Liver (tissue), 9 donors: ENCODE measurements around the gene OCSTAMP. TPM values are rescaled to one million over a fixed set of nuclear protein-coding genes. Genes with fewer than 3 reads are reported as not detected.

Experiments
- DNase-seq: peaks from one replicate; pipeline ENCODE4 v3.0.0-alpha.2; 2017; ENCODE audit warnings: low spot score
- H3K27ac ChIP-seq, 2 donors: one replicate each; pipeline ENCODE4 v1.7.0; 2013; ENCODE audit warnings: inconsistent platforms in 2 of 2, low read length in 2 of 2, control low read depth in 1 of 2, low read depth in 1 of 2, mild to moderate bottlenecking in 1 of 2
- H3K27me3 ChIP-seq, 4 donors: one replicate each; pipeline versions ENCODE4 v1.6.1 to v1.7.0; 2013; ENCODE audit warnings: low read length in 3 of 4, inconsistent platforms in 1 of 4, mild to moderate bottlenecking in 1 of 4, moderate library complexity in 1 of 4; ENCODE audit not compliant: control insufficient read depth in 4 of 4, insufficient read depth in 4 of 4
- H3K36me3 ChIP-seq, 4 donors: one replicate each; pipeline versions ENCODE4 v1.6.1 to v1.7.0; 2013; ENCODE audit warnings: low read length in 3 of 4, mild to moderate bottlenecking in 3 of 4, low read depth in 1 of 4, moderate library complexity in 1 of 4; ENCODE audit not compliant: control insufficient read depth in 4 of 4, insufficient read depth in 3 of 4
- H3K4me1 ChIP-seq, 4 donors: one replicate each; pipeline versions ENCODE4 v1.6.1 to v1.7.0; 2013; ENCODE audit warnings: low read length in 3 of 4, mild to moderate bottlenecking in 3 of 4, moderate library complexity in 1 of 4; ENCODE audit not compliant: control insufficient read depth in 4 of 4, insufficient read depth in 4 of 4
- H3K4me3 ChIP-seq, 3 donors: one replicate each; pipeline versions ENCODE4 v1.6.1 to v1.7.0; 2013; ENCODE audit warnings: low read length in 3 of 3, control low read depth in 1 of 3, low read depth in 1 of 3, mild to moderate bottlenecking in 1 of 3
- H3K9ac ChIP-seq, 2 donors: one replicate each; pipeline ENCODE4 v1.7.0; 2013; ENCODE audit warnings: low read length in 2 of 2, mild to moderate bottlenecking in 2 of 2, moderate library complexity in 2 of 2, control low read depth in 1 of 2, low read depth in 1 of 2
- H3K9me3 ChIP-seq, 4 donors: one replicate each; pipeline versions ENCODE4 v1.6.1 to v1.7.0; 2013; ENCODE audit warnings: low read length in 3 of 4; ENCODE audit not compliant: control insufficient read depth in 4 of 4
- ATF3 ChIP-seq: IDR thresholded peaks from 2 replicates; pipeline ENCODE4 v1.6.1; 2016; ENCODE audit warnings: antibody characterized with exemption
- CTCF ChIP-seq: fragments of 150-350 bp; IDR thresholded peaks from 2 replicates; pipeline ENCODE4 v1.5.1; 2017; ENCODE audit warnings: improper control_type of control experiment, low read depth, low read length; ENCODE audit not compliant: missing input control
- FOXA1 ChIP-seq: IDR thresholded peaks from 2 replicates; pipeline ENCODE4 v1.6.1; 2016; ENCODE audit warnings: antibody characterized with exemption
- FOXA2 ChIP-seq: IDR thresholded peaks from 2 replicates; pipeline ENCODE4 v1.6.1; 2016; ENCODE audit warnings: antibody characterized with exemption
- GABPA ChIP-seq, 2 donors: IDR thresholded peaks in 1 of 2; conservative IDR thresholded peaks in 1 of 2; 2 replicates each; pipeline ENCODE4 v1.6.1; 2016; ENCODE audit warnings: antibody characterized with exemption in 2 of 2, mild to moderate bottlenecking in 1 of 2, moderate library complexity in 1 of 2
- HNF4A ChIP-seq, 2 donors: conservative IDR thresholded peaks; 2 replicates each; pipeline ENCODE4 v1.6.1; 2016; ENCODE audit warnings: antibody characterized with exemption in 2 of 2, mild to moderate bottlenecking in 2 of 2
- HNF4G ChIP-seq: IDR thresholded peaks from 2 replicates; pipeline ENCODE4 v1.6.1; 2016; ENCODE audit warnings: antibody characterized with exemption
- JUND ChIP-seq, 2 donors: IDR thresholded peaks; 2 replicates each; pipeline ENCODE4 v1.6.1; 2016; ENCODE audit warnings: antibody characterized with exemption in 2 of 2
- NR2F2 ChIP-seq: IDR thresholded peaks from 2 replicates; pipeline ENCODE4 v1.6.1; 2016; ENCODE audit warnings: antibody characterized with exemption
- RXRA ChIP-seq, 2 donors: IDR thresholded peaks; 2 replicates each; pipeline ENCODE4 v1.6.1; 2017 to 2018; ENCODE audit warnings: antibody characterized with exemption in 2 of 2, mild to moderate bottlenecking in 1 of 2
- SP1 ChIP-seq: IDR thresholded peaks from 2 replicates; pipeline ENCODE4 v1.6.1; 2018; ENCODE audit warnings: antibody characterized with exemption, mild to moderate bottlenecking
- TAF1 ChIP-seq: conservative IDR thresholded peaks from 2 replicates; pipeline ENCODE4 v1.6.1; 2016; ENCODE audit warnings: antibody characterized with exemption, mild to moderate bottlenecking
- YY1 ChIP-seq: IDR thresholded peaks from 2 replicates; pipeline ENCODE4 v1.6.1; 2016; ENCODE audit warnings: antibody characterized with exemption, mild to moderate bottlenecking
- ZBTB33 ChIP-seq: IDR thresholded peaks from 2 replicates; pipeline ENCODE4 v1.6.1; 2016; ENCODE audit warnings: antibody characterized with exemption
- WGBS: extraction: QIAGEN DNeasy Blood & Tissue Kit; methylation state at CpG from one replicate; pipeline ENCODE4 v1.1.7; 2013; 5-methylcytosine and 5-hydroxymethylcytosine counted together
- polyA plus RNA-seq, 2 donors: library from polyadenylated mRNA; stranded (reverse) in 1 of 2; unstranded in 1 of 2; fragments of 200-250 nt in 1 of 2; fragments of >200 nt in 1 of 2; fragmentation: Nextera tagmentation in 1 of 2; extraction: Ambion mirVana in 1 of 2; gene quantifications; one replicate each; pipeline versions ENCODE4 v1.2.1 to v1.2.3, GENCODE V29; 2013 to 2015
- total RNA-seq, 2 donors: library from RNA; depleted of rRNA; stranded (reverse); fragments of >200 nt; gene quantifications; one replicate each; pipeline ENCODE4 v1.2.3, GENCODE V29; 2014
- TF ChIP-seq, protein P1 (sequence below): IDR thresholded peaks from 2 replicates; pipeline ENCODE4 v1.6.1; 2016; ENCODE audit warnings: antibody characterized with exemption
- donor health status: healthy.
- donor health status: healthy.
- donor health status: healthy.
- donor health status: healthy.
- donor health status: healthy.

The OCSTAMP gene
- total and polyA plus RNA-seq, 4 donors: not detected

DNA sequence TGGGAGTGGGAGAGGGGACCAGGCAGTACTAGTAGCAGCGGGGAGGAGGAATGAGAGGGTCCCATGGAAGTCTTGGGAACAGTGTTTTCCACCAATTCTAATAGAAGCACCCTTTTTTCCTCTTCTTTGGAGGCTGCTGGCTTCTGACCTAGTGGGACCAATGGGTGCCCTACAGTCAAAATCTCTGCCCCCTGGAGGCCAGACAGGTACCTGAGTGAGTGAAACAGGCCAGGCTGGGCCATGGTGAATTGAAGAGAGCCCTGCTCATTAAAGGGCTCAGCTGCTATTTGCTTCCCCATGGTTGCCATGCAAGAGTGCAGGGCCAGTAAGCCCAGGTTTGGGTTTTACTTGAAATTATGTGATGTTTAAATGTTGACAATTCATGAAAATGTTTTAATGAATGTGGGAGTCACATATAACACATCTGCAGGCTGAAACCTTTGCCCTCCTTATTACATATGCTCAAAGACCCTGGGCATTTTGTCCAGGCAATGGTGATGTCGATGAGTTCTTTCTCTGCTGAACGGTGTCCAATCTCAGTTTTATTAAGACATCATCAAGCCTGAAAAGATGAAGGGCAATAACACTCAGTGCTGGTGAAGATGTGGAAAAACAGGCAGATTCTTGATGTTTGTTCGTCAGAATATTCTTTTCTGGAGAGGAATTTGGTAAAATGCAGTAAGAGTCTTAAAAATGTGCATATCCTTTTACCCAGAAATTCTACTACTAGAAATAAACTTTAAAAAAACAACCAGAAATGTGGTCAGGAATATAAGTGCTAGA lies 42.3 kb upstream of the OCSTAMP start:
- 91% methylated on average over 4 of the region's 4 CpGs for WGBS
- Histone ChIP-seq H3K27me3 (no peaks in the 10 kb centered on the region), H3K27ac (no peak overlapping the region), H3K36me3 (no peaks in the 10 kb centered on the region), H3K9me3 (no peaks in the 10 kb centered on the region), H3K9ac (no peak overlapping the region), H3K4me1 (no peaks in the 10 kb centered on the region), H3K4me3 (no peak overlapping the region)
- no peak for TF ChIP-seq SP1
- TF ChIP-seq JUND (IDR thresholded peaks at IDR 0.05): no peak
- TF ChIP-seq GABPA (IDR thresholded peaks at IDR 0.05 in 1 of 2, conservative IDR thresholded peaks at IDR 0.05 in 1 of 2): no peak
- no peak for TF ChIP-seq RXRA (IDR thresholded peaks at IDR 0.05)
- no peak for TF ChIP-seq HNF4A (conservative IDR thresholded peaks at IDR 0.05)
- no peak for DNase-seq

DNA sequence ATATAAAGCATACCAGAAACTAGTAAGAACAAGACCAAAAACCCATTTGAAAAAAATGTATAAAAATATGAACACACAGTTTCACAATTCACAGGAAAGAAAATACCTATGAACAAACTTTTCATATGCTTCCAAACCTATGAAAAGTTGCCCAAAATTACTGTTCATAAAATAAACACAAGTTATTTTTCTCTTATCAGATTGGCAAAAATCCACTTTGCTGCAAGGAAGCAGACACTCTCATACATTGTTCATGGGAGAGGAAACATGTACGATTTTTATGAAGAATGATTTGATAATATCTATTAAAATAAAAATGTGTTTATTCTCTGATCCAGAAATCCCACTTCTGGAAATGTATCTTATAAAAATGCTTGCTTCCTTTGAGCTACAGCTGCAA lies 40.0 kb upstream of the OCSTAMP start:
- Histone ChIP-seq H3K27ac (no peak overlapping the region), H3K27me3 (no peaks in the 10 kb centered on the region), H3K9me3 (no peaks in the 10 kb centered on the region), H3K36me3 (no peaks in the 10 kb centered on the region), H3K9ac (no peak overlapping the region), H3K4me3 (no peak overlapping the region), H3K4me1 (no peaks in the 10 kb centered on the region)
- TF ChIP-seq HNF4G (no peak), NR2F2 (no peak), FOXA2 (no peak), FOXA1 (no peak), ZBTB33 (no peak)
- DNase-seq: no peak
- 67% methylated on average over 1 of the region's 1 CpG for WGBS

DNA sequence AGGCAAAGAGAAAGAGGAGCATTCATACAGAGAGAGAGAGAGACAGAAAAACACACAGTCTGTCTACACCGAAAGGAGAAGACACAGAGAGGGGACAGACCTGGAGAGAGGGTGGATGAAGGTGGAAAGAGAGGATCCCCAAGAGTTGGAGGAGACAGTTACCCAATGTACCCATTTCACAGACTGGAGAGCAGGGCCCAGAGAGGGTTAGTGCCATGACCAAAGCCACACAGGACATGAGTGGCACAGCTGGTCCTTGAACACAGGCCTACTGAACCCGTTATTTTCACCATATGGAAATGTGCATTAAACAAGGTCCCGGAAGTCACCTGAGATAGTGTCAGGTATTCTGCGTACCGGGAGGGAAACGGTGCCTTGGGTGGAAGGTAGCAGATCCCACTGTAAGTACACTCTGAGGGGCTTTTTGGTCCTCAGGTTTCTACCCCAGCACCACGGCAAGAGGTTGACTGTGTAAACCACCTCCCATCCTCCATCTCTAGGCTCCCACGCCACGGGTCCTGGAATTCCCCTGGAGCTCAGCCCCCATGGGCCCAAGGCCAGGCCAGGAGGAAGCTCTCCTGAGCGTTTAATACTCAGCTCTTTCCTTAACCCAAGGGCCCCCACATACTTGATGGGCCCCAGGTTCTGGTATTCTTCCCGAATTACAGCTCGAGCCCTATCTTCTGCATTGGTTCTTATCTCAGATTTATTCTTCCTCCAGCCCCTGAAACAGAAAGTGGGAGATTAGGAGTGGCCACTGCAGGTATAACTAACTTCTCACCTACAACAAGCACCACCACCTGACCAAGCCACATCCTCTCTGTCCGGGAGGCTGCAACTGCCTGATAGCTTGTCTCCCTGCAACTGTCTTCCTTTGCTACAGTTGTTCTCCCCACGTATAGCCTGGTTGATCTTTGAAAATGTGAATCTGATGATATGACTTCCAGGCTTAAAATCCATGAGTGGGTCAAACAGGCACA lies 38.4 kb upstream of the OCSTAMP start:
- H3K4me1 ChIP-seq: no peaks in the 10 kb centered on the region
- WGBS: 71% methylated on average over 14 of the region's 14 CpGs
- no peak for DNase-seq
- H3K27ac ChIP-seq: no peak overlapping the region
- TF ChIP-seq ZBTB33 (no peak), FOXA1 (no peak), JUND (IDR thresholded peaks at IDR 0.05) (no peak), GABPA (IDR thresholded peaks at IDR 0.05 in 1 of 2, conservative IDR thresholded peaks at IDR 0.05 in 1 of 2) (no peak), YY1 (no peak), ATF3 (no peak), SP1 (no peak), TAF1 (no peak), NR2F2 (no peak), FOXA2 (no peak), HNF4G (no peak), CTCF (no peak)
- TF ChIP-seq, protein P1, sequence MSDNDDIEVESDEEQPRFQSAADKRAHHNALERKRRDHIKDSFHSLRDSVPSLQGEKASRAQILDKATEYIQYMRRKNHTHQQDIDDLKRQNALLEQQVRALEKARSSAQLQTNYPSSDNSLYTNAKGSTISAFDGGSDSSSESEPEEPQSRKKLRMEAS: no peak
- no peaks in the 10 kb centered on the region for H3K9me3 ChIP-seq
- H3K9ac ChIP-seq: no peak overlapping the region
- no peak overlapping the region for H3K4me3 ChIP-seq
- no peaks in the 10 kb centered on the region for H3K27me3 ChIP-seq
- no peaks in the 10 kb centered on the region for H3K36me3 ChIP-seq
